ENCODE results near the gene CCDC134.

DNA sequence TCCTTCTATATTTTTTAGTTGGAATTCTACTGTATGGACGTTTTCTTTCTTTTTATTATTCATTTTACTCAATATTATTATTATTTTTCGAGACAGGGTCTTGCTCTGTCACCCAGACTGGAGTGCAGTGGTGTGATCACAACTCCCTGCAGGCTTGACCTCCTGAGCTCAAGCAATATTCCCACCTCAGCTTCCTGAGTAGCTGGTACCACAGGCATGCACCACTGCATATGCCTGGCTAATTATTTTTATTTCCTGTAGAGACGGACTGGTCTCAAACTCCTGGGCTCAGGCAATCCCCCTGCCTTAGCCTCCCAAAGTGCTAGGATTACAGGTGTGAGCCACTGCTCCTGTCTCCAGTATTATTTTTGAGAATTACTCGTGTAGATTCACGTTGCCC, 34.0 kb upstream of the CCDC134 start:
- TF ChIP-seq, protein P1, sequence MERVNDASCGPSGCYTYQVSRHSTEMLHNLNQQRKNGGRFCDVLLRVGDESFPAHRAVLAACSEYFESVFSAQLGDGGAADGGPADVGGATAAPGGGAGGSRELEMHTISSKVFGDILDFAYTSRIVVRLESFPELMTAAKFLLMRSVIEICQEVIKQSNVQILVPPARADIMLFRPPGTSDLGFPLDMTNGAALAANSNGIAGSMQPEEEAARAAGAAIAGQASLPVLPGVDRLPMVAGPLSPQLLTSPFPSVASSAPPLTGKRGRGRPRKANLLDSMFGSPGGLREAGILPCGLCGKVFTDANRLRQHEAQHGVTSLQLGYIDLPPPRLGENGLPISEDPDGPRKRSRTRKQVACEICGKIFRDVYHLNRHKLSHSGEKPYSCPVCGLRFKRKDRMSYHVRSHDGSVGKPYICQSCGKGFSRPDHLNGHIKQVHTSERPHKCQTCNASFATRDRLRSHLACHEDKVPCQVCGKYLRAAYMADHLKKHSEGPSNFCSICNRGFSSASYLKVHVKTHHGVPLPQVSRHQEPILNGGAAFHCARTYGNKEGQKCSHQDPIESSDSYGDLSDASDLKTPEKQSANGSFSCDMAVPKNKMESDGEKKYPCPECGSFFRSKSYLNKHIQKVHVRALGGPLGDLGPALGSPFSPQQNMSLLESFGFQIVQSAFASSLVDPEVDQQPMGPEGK (CRISPR knock-in tag; IDR thresholded peaks at IDR 0.05; ENCODE audit: borderline replicate concordance), result no peak
- TF ChIP-seq, protein P2, sequence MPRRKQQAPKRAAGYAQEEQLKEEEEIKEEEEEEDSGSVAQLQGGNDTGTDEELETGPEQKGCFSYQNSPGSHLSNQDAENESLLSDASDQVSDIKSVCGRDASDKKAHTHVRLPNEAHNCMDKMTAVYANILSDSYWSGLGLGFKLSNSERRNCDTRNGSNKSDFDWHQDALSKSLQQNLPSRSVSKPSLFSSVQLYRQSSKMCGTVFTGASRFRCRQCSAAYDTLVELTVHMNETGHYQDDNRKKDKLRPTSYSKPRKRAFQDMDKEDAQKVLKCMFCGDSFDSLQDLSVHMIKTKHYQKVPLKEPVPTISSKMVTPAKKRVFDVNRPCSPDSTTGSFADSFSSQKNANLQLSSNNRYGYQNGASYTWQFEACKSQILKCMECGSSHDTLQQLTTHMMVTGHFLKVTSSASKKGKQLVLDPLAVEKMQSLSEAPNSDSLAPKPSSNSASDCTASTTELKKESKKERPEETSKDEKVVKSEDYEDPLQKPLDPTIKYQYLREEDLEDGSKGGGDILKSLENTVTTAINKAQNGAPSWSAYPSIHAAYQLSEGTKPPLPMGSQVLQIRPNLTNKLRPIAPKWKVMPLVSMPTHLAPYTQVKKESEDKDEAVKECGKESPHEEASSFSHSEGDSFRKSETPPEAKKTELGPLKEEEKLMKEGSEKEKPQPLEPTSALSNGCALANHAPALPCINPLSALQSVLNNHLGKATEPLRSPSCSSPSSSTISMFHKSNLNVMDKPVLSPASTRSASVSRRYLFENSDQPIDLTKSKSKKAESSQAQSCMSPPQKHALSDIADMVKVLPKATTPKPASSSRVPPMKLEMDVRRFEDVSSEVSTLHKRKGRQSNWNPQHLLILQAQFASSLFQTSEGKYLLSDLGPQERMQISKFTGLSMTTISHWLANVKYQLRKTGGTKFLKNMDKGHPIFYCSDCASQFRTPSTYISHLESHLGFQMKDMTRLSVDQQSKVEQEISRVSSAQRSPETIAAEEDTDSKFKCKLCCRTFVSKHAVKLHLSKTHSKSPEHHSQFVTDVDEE (CRISPR knock-in tag; IDR thresholded peaks at IDR 0.05), result no peak
- TF ChIP-seq ZNF70 (CRISPR knock-in tag; IDR thresholded peaks at IDR 0.05), result no peak
- TF ChIP-seq ZNF565 (CRISPR knock-in tag; conservative IDR thresholded peaks at IDR 0.05; ENCODE audit: low read depth), result no peak
- no peak for TF ChIP-seq ZFP30 (CRISPR knock-in tag; IDR thresholded peaks at IDR 0.05)
- no peak for TF ChIP-seq ISL1 (CRISPR knock-in tag; IDR thresholded peaks at IDR 0.05)
- no peak for TF ChIP-seq ZFP3 (CRISPR knock-in tag; IDR thresholded peaks at IDR 0.05)
